ENCODE data around the gene CPD. TPM values are rescaled to one million over a fixed set of nuclear protein-coding genes. Genes with fewer than 3 reads are reported as not detected.
"Not testable (repeated sequence)": the region's sequence is repeated elsewhere in the genome, so short reads cannot be mapped to it uniquely, and the experiment has no call there.

CPD gene
- total and polyA plus RNA-seq, 4 donors: 19.1 to 139 (median 58.8) TPM

DNA sequence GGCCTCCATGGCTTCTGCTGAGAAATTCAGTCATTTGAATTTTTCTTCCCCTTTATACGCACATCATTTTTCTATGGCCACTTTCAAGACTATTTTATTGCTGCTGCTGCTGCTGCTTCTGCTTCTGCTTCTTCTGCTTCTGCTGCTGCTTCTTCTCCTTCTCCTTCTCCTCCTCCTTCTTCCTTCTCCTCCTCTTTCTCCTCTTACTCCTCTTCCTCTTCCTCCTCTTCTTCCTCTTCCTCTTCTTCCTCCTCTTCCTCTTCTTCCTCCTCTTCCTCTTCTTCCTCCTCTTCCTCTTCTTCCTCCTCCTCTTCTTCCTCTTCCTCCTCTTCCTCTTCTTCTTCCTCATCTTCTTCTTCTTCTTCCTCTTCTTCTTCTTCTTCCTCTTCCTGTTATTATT, 22.4 kb downstream of the CPD start:
- 91% methylated on average over 1 of the region's 1 CpG for WGBS
- Histone ChIP-seq H3K4me3 (ENCODE audit: low read depth in 1 of 3, low read length in 3 of 3) (no peak overlapping the region), H3K27ac (ENCODE audit: low read depth in 1 of 2, low read length in 2 of 2) (no peak overlapping the region), H3K27me3 (ENCODE audit: control insufficient read depth in 4 of 4, insufficient read depth in 4 of 4, low read length in 3 of 4) (no peaks in the 10 kb centered on the region), H3K4me1 (ENCODE audit: control insufficient read depth in 4 of 4, insufficient read depth in 4 of 4, low read length in 3 of 4) (peaks cover 0 to 8% (median 5%) of the 10 kb centered on the region in 4 donors), H3K36me3 (ENCODE audit: control insufficient read depth in 4 of 4, insufficient read depth in 3 of 4, low read depth in 1 of 4, low read length in 3 of 4) (no peaks in the 10 kb centered on the region), H3K9me3 (ENCODE audit: control insufficient read depth in 4 of 4, low read length in 3 of 4) (peaks cover 0 to 5% (median 0%) of the 10 kb centered on the region in 4 donors), H3K9ac (ENCODE audit: low read depth in 1 of 2, low read length in 2 of 2) (no peak overlapping the region)
- no peak for DNase-seq (ENCODE audit: low spot score)
- no peak for TF ChIP-seq FOXA2 (IDR thresholded peaks at IDR 0.05)
- TF ChIP-seq GABPA (IDR thresholded peaks at IDR 0.05 in 1 of 2, conservative IDR thresholded peaks at IDR 0.05 in 1 of 2): no peak
- TF ChIP-seq YY1 (IDR thresholded peaks at IDR 0.05): no peak
- TF ChIP-seq, protein P1, sequence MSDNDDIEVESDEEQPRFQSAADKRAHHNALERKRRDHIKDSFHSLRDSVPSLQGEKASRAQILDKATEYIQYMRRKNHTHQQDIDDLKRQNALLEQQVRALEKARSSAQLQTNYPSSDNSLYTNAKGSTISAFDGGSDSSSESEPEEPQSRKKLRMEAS (IDR thresholded peaks at IDR 0.05): no peak
- TF ChIP-seq HNF4A (conservative IDR thresholded peaks at IDR 0.05): no peak
- no peak for TF ChIP-seq HNF4G (IDR thresholded peaks at IDR 0.05)
- TF ChIP-seq RAD21 (IDR thresholded peaks at IDR 0.05): no peak
- TF ChIP-seq EGR1 (IDR thresholded peaks at IDR 0.05; ENCODE audit: low read depth in 2 of 2): no peak
- TF ChIP-seq RXRA (IDR thresholded peaks at IDR 0.05): no peak
- no peak for TF ChIP-seq JUND (IDR thresholded peaks at IDR 0.05)
- no peak for TF ChIP-seq FOXA1 (IDR thresholded peaks at IDR 0.05)
- TF ChIP-seq ATF3 (IDR thresholded peaks at IDR 0.05): no peak

- Histone ChIP-seq H3K36me3 (ENCODE audit: control insufficient read depth in 4 of 4, insufficient read depth in 3 of 4, low read depth in 1 of 4, low read length in 3 of 4) (no peaks in the 10 kb centered on the region), H3K4me3 (ENCODE audit: low read depth in 1 of 3, low read length in 3 of 3) (no peak overlapping the region), H3K4me1 (ENCODE audit: control insufficient read depth in 4 of 4, insufficient read depth in 4 of 4, low read length in 3 of 4) (no peaks in the 10 kb centered on the region), H3K27me3 (ENCODE audit: control insufficient read depth in 4 of 4, insufficient read depth in 4 of 4, low read length in 3 of 4) (no peaks in the 10 kb centered on the region), H3K9me3 (ENCODE audit: control insufficient read depth in 4 of 4, low read length in 3 of 4) (peaks cover 0 to 5% (median 0%) of the 10 kb centered on the region in 4 donors), H3K27ac (ENCODE audit: low read depth in 1 of 2, low read length in 2 of 2) (no peak overlapping the region), H3K9ac (ENCODE audit: low read depth in 1 of 2, low read length in 2 of 2) (no peak overlapping the region)
- TF ChIP-seq, protein P2, sequence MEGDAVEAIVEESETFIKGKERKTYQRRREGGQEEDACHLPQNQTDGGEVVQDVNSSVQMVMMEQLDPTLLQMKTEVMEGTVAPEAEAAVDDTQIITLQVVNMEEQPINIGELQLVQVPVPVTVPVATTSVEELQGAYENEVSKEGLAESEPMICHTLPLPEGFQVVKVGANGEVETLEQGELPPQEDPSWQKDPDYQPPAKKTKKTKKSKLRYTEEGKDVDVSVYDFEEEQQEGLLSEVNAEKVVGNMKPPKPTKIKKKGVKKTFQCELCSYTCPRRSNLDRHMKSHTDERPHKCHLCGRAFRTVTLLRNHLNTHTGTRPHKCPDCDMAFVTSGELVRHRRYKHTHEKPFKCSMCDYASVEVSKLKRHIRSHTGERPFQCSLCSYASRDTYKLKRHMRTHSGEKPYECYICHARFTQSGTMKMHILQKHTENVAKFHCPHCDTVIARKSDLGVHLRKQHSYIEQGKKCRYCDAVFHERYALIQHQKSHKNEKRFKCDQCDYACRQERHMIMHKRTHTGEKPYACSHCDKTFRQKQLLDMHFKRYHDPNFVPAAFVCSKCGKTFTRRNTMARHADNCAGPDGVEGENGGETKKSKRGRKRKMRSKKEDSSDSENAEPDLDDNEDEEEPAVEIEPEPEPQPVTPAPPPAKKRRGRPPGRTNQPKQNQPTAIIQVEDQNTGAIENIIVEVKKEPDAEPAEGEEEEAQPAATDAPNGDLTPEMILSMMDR (IDR thresholded peaks at IDR 0.05; ENCODE audit: low read depth, low read length, missing input control): no peak
- TF ChIP-seq RXRA (IDR thresholded peaks at IDR 0.05) (no peak), FOXA2 (IDR thresholded peaks at IDR 0.05) (no peak)
- DNase-seq (ENCODE audit: low spot score): no peak
These were observed 26.4 kb downstream of the CPD start for GRCh38 chr17:30405161-30405560.

DNA sequence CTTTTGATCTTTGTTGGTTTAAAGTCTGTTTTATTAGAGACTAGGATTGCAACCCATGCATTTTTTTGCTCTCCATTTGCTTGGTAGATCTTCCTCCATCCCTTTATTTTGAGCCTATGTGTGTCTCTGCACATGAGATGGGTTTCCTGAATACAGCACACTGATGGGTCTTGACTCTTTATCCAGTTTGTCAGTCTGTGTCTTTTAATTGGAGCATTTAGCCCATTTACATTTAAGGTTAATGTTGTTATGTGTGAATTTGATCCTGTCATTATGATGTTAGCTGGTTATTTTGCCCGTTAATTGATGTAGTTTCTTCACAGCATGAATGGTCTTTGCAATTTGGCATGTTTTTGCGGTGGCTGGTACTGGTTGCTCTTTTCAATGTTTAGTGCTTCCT, 31.9 kb downstream of the CPD start:
- not testable (repeated sequence) for H3K4me3 ChIP-seq (ENCODE audit: low read depth in 1 of 3, low read length in 3 of 3); H3K9ac ChIP-seq (ENCODE audit: low read depth in 1 of 2, low read length in 2 of 2); DNase-seq (ENCODE audit: low spot score); H3K36me3 ChIP-seq (ENCODE audit: control insufficient read depth in 4 of 4, insufficient read depth in 3 of 4, low read depth in 1 of 4, low read length in 3 of 4); H3K27ac ChIP-seq (ENCODE audit: low read depth in 1 of 2, low read length in 2 of 2); H3K4me1 ChIP-seq (ENCODE audit: control insufficient read depth in 4 of 4, insufficient read depth in 4 of 4, low read length in 3 of 4); H3K27me3 ChIP-seq (ENCODE audit: control insufficient read depth in 4 of 4, insufficient read depth in 4 of 4, low read length in 3 of 4); H3K9me3 ChIP-seq (ENCODE audit: control insufficient read depth in 4 of 4, low read length in 3 of 4)
- over 99% methylated on average over 2 of the region's 2 CpGs for WGBS

GRCh38 chr17:30412008-30412496, 33.3 kb downstream of the CPD start:
- not testable (repeated sequence) for H3K27ac ChIP-seq (ENCODE audit: low read depth in 1 of 2, low read length in 2 of 2); DNase-seq (ENCODE audit: low spot score); H3K36me3 ChIP-seq (ENCODE audit: control insufficient read depth in 4 of 4, insufficient read depth in 3 of 4, low read depth in 1 of 4, low read length in 3 of 4); H3K9ac ChIP-seq (ENCODE audit: low read depth in 1 of 2, low read length in 2 of 2); H3K4me1 ChIP-seq (ENCODE audit: control insufficient read depth in 4 of 4, insufficient read depth in 4 of 4, low read length in 3 of 4); H3K4me3 ChIP-seq (ENCODE audit: low read depth in 1 of 3, low read length in 3 of 3); H3K27me3 ChIP-seq (ENCODE audit: control insufficient read depth in 4 of 4, insufficient read depth in 4 of 4, low read length in 3 of 4); H3K9me3 ChIP-seq (ENCODE audit: control insufficient read depth in 4 of 4, low read length in 3 of 4)
- WGBS: 81% methylated on average over 3 of the region's 3 CpGs
